WTC11 (cell line): Measurements from ENCODE around the gene ZMIZ2. TPM values are rescaled to one million over a fixed set of nuclear protein-coding genes. Genes with fewer than 3 reads are reported as not detected.

Source experiments
- ATAC-seq: fragments of 200-7000 bp; cut with Tn5 transposase; 2 replicates; pipeline ENCODE4 v1.10.0; 2021; ENCODE audit warnings: mild to moderate bottlenecking, moderate library complexity
- CTCF ChIA-PET: fragments of 300-600 bp; sonication (Branson Sonifier 250); formaldehyde crosslinking; loops from one replicate; lab custom pipeline; 2021; ENCODE audit warnings: antibody characterized with exemption; lab: Charles Lee
- POLR2A ChIA-PET: fragments of 350-600 bp; sonication (Branson Sonifier 250); formaldehyde crosslinking; loops from one replicate; lab custom pipeline; 2021; ENCODE audit warnings: antibody characterized with exemption; lab: Charles Lee
- DNase-seq: peaks from one replicate; pipeline ENCODE4 v3.0.0; 2021; ENCODE audit warnings: low spot score
- H3K27ac Mint-ChIP-seq: 2 replicates; pipeline ENCODE4 v1.8.0; 2021; ENCODE audit warnings: mixed read lengths
- H3K27me3 Mint-ChIP-seq: 2 replicates; pipeline ENCODE4 v1.8.0; 2021; ENCODE audit warnings: low read depth, mild to moderate bottlenecking, moderate library complexity, mixed read lengths
- H3K36me3 Mint-ChIP-seq: 2 replicates; pipeline ENCODE4 v1.8.0; 2021; ENCODE audit warnings: mixed read lengths
- H3K4me1 Mint-ChIP-seq: 2 replicates; pipeline ENCODE4 v1.8.0; 2022; ENCODE audit warnings: mixed read lengths
- H3K4me3 Mint-ChIP-seq: 2 replicates; pipeline ENCODE4 v1.8.0; 2021; ENCODE audit warnings: mild to moderate bottlenecking, moderate library complexity, mixed read lengths
- H3K9me3 Mint-ChIP-seq: 2 replicates; pipeline ENCODE4 v1.8.0; 2021; ENCODE audit warnings: mixed read lengths
- FOXJ3 ChIP-seq: sonication (generic); formaldehyde crosslinking; IDR thresholded peaks from 2 replicates; pipeline ENCODE4 v1.9.0; 2021; ENCODE audit warnings: missing genetic modification reagents, mild to moderate bottlenecking, borderline replicate concordance
- FOXP1 ChIP-seq: sonication (generic); formaldehyde crosslinking; IDR thresholded peaks from 2 replicates; pipeline ENCODE4 v1.8.0; 2022; ENCODE audit warnings: missing genetic modification reagents, mild to moderate bottlenecking, moderate library complexity, borderline replicate concordance
- GABPB1 ChIP-seq: sonication (generic); formaldehyde crosslinking; IDR thresholded peaks from 2 replicates; pipeline ENCODE4 v1.8.1; 2023; ENCODE audit warnings: mild to moderate bottlenecking, missing genetic modification reagents
- JUN ChIP-seq: sonication (generic); formaldehyde crosslinking; IDR thresholded peaks from 2 replicates; pipeline ENCODE4 v1.8.0; 2023; ENCODE audit warnings: mild to moderate bottlenecking, missing genetic modification reagents
- NFE2L1 ChIP-seq: sonication (generic); formaldehyde crosslinking; IDR thresholded peaks from 2 replicates; pipeline ENCODE4 v1.8.1; 2023; ENCODE audit warnings: missing genetic modification reagents
- NR2C2 ChIP-seq: sonication (generic); formaldehyde crosslinking; IDR thresholded peaks from 2 replicates; pipeline ENCODE4 v1.8.0; 2022; ENCODE audit warnings: mild to moderate bottlenecking, missing genetic modification reagents
- PRDM15 ChIP-seq: sonication (generic); formaldehyde crosslinking; IDR thresholded peaks from 2 replicates; pipeline ENCODE4 v1.8.0; 2022; ENCODE audit warnings: missing genetic modification reagents
- PRRX2 ChIP-seq: fragments of 250-450 bp; sonication (Bioruptor Pico); IDR thresholded peaks from 2 replicates; pipeline ENCODE4 v1.8.0; 2021; ENCODE audit warnings: mild to moderate bottlenecking
- RORB ChIP-seq: fragments of 250-450 bp; sonication (Bioruptor Pico); IDR thresholded peaks from 2 replicates; pipeline ENCODE4 v1.9.0; 2021; ENCODE audit warnings: mild to moderate bottlenecking
- SMAD3 ChIP-seq: sonication (generic); formaldehyde crosslinking; IDR thresholded peaks from 2 replicates; pipeline ENCODE4 v1.8.0; 2022; ENCODE audit warnings: missing genetic modification reagents, mild to moderate bottlenecking, borderline replicate concordance
- TCF7 ChIP-seq: sonication (generic); formaldehyde crosslinking; IDR thresholded peaks from 2 replicates; pipeline ENCODE4 v1.8.0; 2022; ENCODE audit warnings: mild to moderate bottlenecking, low read depth, missing genetic modification reagents, moderate library complexity
- ZNF232 ChIP-seq: sonication (generic); formaldehyde crosslinking; IDR thresholded peaks from 2 replicates; pipeline ENCODE4 v1.8.0; 2022; ENCODE audit warnings: mild to moderate bottlenecking, missing genetic modification reagents
- ZNF263 ChIP-seq: sonication (generic); formaldehyde crosslinking; IDR thresholded peaks from 2 replicates; pipeline ENCODE4 v1.8.1; 2022; ENCODE audit warnings: low read depth, mild to moderate bottlenecking, moderate library complexity, missing genetic modification reagents
- ZNF423 ChIP-seq: fragments of 250-450 bp; sonication (Bioruptor Pico); IDR thresholded peaks from 2 replicates; pipeline ENCODE4 v2.1.2; 2022; ENCODE audit warnings: mild to moderate bottlenecking, moderate library complexity
- ZNF512 ChIP-seq: sonication (generic); formaldehyde crosslinking; IDR thresholded peaks from 2 replicates; pipeline ENCODE4 v1.8.1; 2022; ENCODE audit warnings: missing genetic modification reagents, borderline replicate concordance
- ZSCAN18 ChIP-seq: fragments of 250-450 bp; sonication (Bioruptor Pico); IDR thresholded peaks from 2 replicates; pipeline ENCODE4 v2.1.2; 2022; ENCODE audit warnings: mild to moderate bottlenecking, moderate library complexity
- total RNA-seq: library from RNA; stranded (reverse); gene quantifications from 3 replicates; pipeline ENCODE4 v1.2.3, GENCODE V29; 2021
- TF ChIP-seq, protein P1 (sequence below): sonication (generic); formaldehyde crosslinking; IDR thresholded peaks from 2 replicates; pipeline ENCODE4 v1.8.1; 2023; ENCODE audit warnings: mild to moderate bottlenecking, missing genetic modification reagents, moderate library complexity
- TF ChIP-seq, protein P2 (sequence below): fragments of 250-450 bp; sonication (Bioruptor Pico); IDR thresholded peaks from 2 replicates; pipeline ENCODE4 v1.9.0; 2021; ENCODE audit warnings: moderate library complexity, mild to moderate bottlenecking, inconsistent platforms, borderline replicate concordance
- TF ChIP-seq, protein P3 (sequence below): sonication (generic); formaldehyde crosslinking; IDR thresholded peaks from 2 replicates; pipeline ENCODE4 v1.8.1; 2023; ENCODE audit warnings: mild to moderate bottlenecking, missing genetic modification reagents

ZMIZ2 gene
- total RNA-seq, 1 experiment from 2014 or later, result 102 TPM

DNA sequence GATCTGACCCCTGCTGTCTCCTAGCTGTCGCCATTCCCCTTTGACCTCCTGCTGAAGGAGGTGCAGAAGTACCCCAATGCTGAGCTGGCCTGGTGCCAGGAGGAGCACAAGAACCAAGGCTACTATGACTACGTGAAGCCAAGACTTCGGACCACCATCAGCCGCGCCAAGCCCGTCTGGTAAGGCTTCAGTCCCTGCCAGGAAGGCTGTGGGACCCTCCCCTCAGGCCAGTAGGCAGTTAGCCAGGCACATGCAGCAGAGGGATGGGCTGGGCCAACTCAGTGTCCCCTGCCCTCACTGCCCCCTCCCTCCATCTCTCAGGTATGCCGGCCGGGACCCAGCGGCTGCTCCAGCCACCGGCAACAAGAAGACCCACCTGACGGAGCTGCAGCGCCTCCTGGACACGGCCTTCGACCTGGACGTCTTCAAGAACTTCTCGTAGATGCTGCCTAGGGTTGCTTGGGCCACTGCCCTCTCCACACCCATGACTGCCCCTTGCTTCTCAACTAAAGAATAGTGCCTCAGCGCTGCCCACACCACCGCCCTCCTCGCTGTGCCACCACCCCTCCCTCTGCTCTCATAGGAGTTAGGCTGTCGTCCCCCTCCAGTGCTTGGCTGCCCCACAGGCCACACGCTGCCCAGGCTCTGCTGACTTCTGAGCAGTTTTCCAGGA, 41.0 kb upstream of the ZMIZ2 start (continued):
- TF ChIP-seq ZNF512 (CRISPR knock-in tag) (no peak), JUN (CRISPR knock-in tag) (no peak), NR2C2 (no peak)

- TF ChIP-seq NFE2L1 (no peak), FOXJ3 (CRISPR knock-in tag) (no peak)
- no peak for DNase-seq
- Mint-ChIP-seq H3K4me1 (no peaks in the 10 kb centered on the region), H3K27me3 (no peaks in the 10 kb centered on the region; the same call in 1 of the 2 replicates), H3K36me3 (peaks cover 16% of the 10 kb centered on the region), H3K9me3 (no peaks in the 10 kb centered on the region), H3K4me3 (no peak overlapping the region), H3K27ac (no peak overlapping the region)
- CTCF ChIA-PET, result interaction anchor here (0.6 to 1.6 kb wide), 2 partner anchors 66 to 144 kb away, joined by 3 to 4 read pairs; no protein-coding TSS in a partner anchor
- no peak for ATAC-seq
- POLR2A ChIA-PET, result no interaction called here
Measured at GRCh38 chr7:44709011-44709915, 39.4 kb upstream of the ZMIZ2 start.

DNA sequence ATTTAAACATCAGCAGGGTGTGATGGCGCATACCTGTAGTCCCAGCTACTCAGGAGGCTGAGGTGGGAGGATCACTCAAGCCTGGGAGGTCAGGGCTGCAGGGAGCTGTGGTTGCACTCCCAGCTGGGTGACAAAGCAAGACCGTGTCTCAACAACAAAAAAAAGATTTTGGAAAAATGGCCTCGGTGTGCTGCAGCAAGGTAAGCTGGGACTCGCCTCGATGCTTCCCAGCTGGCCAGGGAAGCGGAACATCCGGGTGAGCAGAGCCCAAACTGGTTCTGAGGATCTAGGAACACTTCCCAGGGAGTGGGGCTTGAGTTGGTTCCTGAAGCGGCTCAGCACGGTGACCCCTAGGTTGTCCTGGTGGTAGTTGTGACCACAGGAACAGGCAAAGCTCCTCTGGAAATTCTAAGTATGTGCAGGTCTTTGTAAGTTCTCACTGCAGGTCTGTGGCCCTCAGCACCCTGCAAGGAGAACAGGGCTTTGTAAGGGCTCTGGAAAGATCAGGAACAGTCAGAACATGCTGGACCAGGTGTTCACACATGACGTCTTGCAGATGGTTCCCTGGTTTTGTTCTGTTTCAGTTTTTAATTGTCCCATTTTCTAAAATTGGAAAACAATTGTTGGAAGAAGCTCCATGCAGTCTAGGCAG, 38.6 kb upstream of the ZMIZ2 start:
- POLR2A ChIA-PET, result interaction anchor here (1.0 kb wide), 1 partner anchor 58 kb away, joined by 3 read pairs; no protein-coding TSS in a partner anchor
- TF ChIP-seq ZNF263 (CRISPR knock-in tag) (no peak), ZSCAN18 (CRISPR knock-in tag) (no peak), ZNF423 (no peak), PRDM15 (no peak), ZNF232 (no peak), PRRX2 (CRISPR knock-in tag) (no peak), SMAD3 (no peak), TCF7 (CRISPR knock-in tag) (no peak), GABPB1 (CRISPR knock-in tag) (no peak), RORB (no peak), FOXP1 (no peak)
- TF ChIP-seq, protein P1, sequence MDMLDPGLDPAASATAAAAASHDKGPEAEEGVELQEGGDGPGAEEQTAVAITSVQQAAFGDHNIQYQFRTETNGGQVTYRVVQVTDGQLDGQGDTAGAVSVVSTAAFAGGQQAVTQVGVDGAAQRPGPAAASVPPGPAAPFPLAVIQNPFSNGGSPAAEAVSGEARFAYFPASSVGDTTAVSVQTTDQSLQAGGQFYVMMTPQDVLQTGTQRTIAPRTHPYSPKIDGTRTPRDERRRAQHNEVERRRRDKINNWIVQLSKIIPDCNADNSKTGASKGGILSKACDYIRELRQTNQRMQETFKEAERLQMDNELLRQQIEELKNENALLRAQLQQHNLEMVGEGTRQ (CRISPR knock-in tag), result no peak
- TF ChIP-seq, protein P2, sequence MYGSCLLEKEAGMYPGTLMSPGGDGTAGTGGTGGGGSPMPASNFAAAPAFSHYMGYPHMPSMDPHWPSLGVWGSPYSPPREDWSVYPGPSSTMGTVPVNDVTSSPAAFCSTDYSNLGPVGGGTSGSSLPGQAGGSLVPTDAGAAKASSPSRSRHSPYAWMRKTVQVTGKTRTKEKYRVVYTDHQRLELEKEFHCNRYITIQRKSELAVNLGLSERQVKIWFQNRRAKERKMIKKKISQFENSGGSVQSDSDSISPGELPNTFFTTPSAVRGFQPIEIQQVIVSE (CRISPR knock-in tag), result no peak
- TF ChIP-seq, protein P3, sequence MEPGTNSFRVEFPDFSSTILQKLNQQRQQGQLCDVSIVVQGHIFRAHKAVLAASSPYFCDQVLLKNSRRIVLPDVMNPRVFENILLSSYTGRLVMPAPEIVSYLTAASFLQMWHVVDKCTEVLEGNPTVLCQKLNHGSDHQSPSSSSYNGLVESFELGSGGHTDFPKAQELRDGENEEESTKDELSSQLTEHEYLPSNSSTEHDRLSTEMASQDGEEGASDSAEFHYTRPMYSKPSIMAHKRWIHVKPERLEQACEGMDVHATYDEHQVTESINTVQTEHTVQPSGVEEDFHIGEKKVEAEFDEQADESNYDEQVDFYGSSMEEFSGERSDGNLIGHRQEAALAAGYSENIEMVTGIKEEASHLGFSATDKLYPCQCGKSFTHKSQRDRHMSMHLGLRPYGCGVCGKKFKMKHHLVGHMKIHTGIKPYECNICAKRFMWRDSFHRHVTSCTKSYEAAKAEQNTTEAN (CRISPR knock-in tag), result no peak

More for the DNA sequence above, 38.6 kb upstream of the ZMIZ2 start:
- no peak overlapping the region for H3K4me3 Mint-ChIP-seq
- no peaks in the 10 kb centered on the region; the same call in 1 of the 2 replicates for H3K27me3 Mint-ChIP-seq
- H3K9me3 Mint-ChIP-seq, result no peaks in the 10 kb centered on the region
- H3K27ac Mint-ChIP-seq, result no peak overlapping the region
- ATAC-seq (no peak), DNase-seq (no peak)
- peaks cover 13% of the 10 kb centered on the region for H3K36me3 Mint-ChIP-seq
- CTCF ChIA-PET, result interaction anchor here (1.6 kb wide), 1 partner anchor 144 kb away, joined by 4 read pairs; no protein-coding TSS in a partner anchor
- no peaks in the 10 kb centered on the region for H3K4me1 Mint-ChIP-seq
